K562 (cell line): ENCODE measurements around the gene ATP6V0A1. TPM values are rescaled to one million over a fixed set of nuclear protein-coding genes. Genes with fewer than 3 reads are reported as not detected.

Source experiments
- CBX3 ChIP-seq, 2 experiments: IDR thresholded peaks; 1 replicate in 1 of 2; 2 replicates in 1 of 2; pipeline ENCODE4 v1.6.1; 2012; ENCODE audit warnings: inconsistent platforms in 2 of 2, low read length in 2 of 2, borderline replicate concordance in 1 of 2, control low read depth in 1 of 2
- CC2D1A ChIP-seq: fragments of 450-650 bp; IDR thresholded peaks from 2 replicates; pipeline ENCODE4 v1.6.1; 2017; ENCODE audit warnings: mild to moderate bottlenecking
- FUS ChIP-seq: fragments of 200-400 bp; formaldehyde crosslinking; optimal IDR thresholded peaks from 2 replicates; pipeline ENCODE3; 2017; ENCODE audit warnings: low read depth, low read length
- HCFC1 ChIP-seq: IDR thresholded peaks from 2 replicates; pipeline ENCODE4 v1.6.1; 2012; ENCODE audit warnings: low read depth, low read length, improper control_type of control experiment
- JUN ChIP-seq, 2 experiments: sonication (generic) in 1 of 2; formaldehyde crosslinking in 1 of 2; IDR thresholded peaks; 2 replicates each; pipeline versions ENCODE4 v1.6.1 to v1.8.0; 2012 to 2022; ENCODE audit warnings: borderline replicate concordance in 2 of 2, mild to moderate bottlenecking in 2 of 2, improper control_type of control experiment in 1 of 2, low read depth in 1 of 2, low read length in 1 of 2, missing genetic modification reagents in 1 of 2
- POLR2AphosphoS2 ChIP-seq: IDR thresholded peaks from 2 replicates; pipeline ENCODE4 v1.6.1; 2012; ENCODE audit warnings: low read length, improper control_type of control experiment
- SIRT6 ChIP-seq: IDR thresholded peaks from one replicate; pipeline ENCODE4 v1.6.1; 2012; ENCODE audit warnings: low read depth, mild to moderate bottlenecking, control low read depth, inconsistent platforms, low read length, moderate library complexity
- SPI1 ChIP-seq: IDR thresholded peaks from 2 replicates; pipeline ENCODE4 v1.6.1; 2011; ENCODE audit warnings: low read depth, low read length, control low read depth, borderline replicate concordance
- TSHZ1 ChIP-seq: fragments of 250-450 bp; sonication (Bioruptor Pico); IDR thresholded peaks from 2 replicates; pipeline ENCODE4 v1.4.0; 2020; ENCODE audit warnings: mild to moderate bottlenecking, moderate library complexity
- XRCC5 ChIP-seq: fragments of 200-400 bp; formaldehyde crosslinking; IDR thresholded peaks from 2 replicates; pipeline ENCODE4 v1.6.1; 2017; ENCODE audit warnings: low read depth, mild to moderate bottlenecking, low read length
- ZBTB17 ChIP-seq: fragments of 450-650 bp; formaldehyde crosslinking; IDR thresholded peaks from 2 replicates; pipeline ENCODE4 v1.4.0; 2020; ENCODE audit warnings: mild to moderate bottlenecking
- ZC3H8 ChIP-seq: fragments of 450-650 bp; IDR thresholded peaks from 2 replicates; pipeline ENCODE4 v1.6.1; 2017
- ZFP1 ChIP-seq: fragments of 450-650 bp; formaldehyde crosslinking; IDR thresholded peaks from 2 replicates; pipeline ENCODE4 v1.4.0; 2020; ENCODE audit warnings: mild to moderate bottlenecking, mixed read lengths
- ZFP30 ChIP-seq: fragments of 250-450 bp; sonication (Bioruptor Pico); IDR thresholded peaks from 2 replicates; pipeline ENCODE4 v1.8.0; 2022; ENCODE audit warnings: moderate library complexity, mild to moderate bottlenecking, inconsistent platforms, borderline replicate concordance
- ZNF23 ChIP-seq: fragments of 250-450 bp; sonication (Bioruptor Pico); IDR thresholded peaks from 2 replicates; pipeline ENCODE4 v1.4.0; 2020; ENCODE audit warnings: mild to moderate bottlenecking
- ZNF507 ChIP-seq: conservative IDR thresholded peaks from 2 replicates; pipeline ENCODE4 v1.6.1; 2017; ENCODE audit warnings: missing genetic modification characterization, missing compliant biosample characterization
- ZNF696 ChIP-seq: fragments of 250-450 bp; sonication (Bioruptor Pico); conservative IDR thresholded peaks from 2 replicates; pipeline ENCODE4 v1.4.0; 2020; ENCODE audit warnings: mild to moderate bottlenecking, moderate library complexity
- polyA plus RNA-seq, 8 experiments: library from polyadenylated mRNA; depleted of rRNA in 4 of 8; stranded (reverse) in 5 of 8; unstranded in 3 of 8; fragments of >200 nt; fragmentation: Nextera tagmentation in 2 of 8; fragmentation: Illumina TruSeq in 1 of 8; extraction: Ambion mirVana in 2 of 8; extraction: Trizol in 1 of 8; gene quantifications; 2 replicates each; pipeline versions ENCODE4 v1.2.1 to v1.2.3, GENCODE V29; 2011 to 2014; ENCODE audit warnings: inconsistent platforms in 1 of 8, missing spikeins in 1 of 8
- total RNA-seq, 7 experiments: library from RNA; depleted of rRNA in 6 of 7; stranded (reverse); fragments of >200 nt in 6 of 7; fragmentation: Illumina TruSeq in 2 of 7; extraction: Trizol in 2 of 7; gene quantifications; 2 replicates each; pipeline versions ENCODE4 v1.2.1 to v1.2.3, GENCODE V29; 2011 to 2021; ENCODE audit warnings: low replicate concordance in 1 of 7
- TF ChIP-seq, protein P1 (sequence below): sonication (generic); formaldehyde crosslinking; IDR thresholded peaks from 2 replicates; pipeline ENCODE4 v1.8.0; 2022; ENCODE audit warnings: mild to moderate bottlenecking, missing genetic modification reagents
- TF ChIP-seq, protein P2 (sequence below): sonication (generic); formaldehyde crosslinking; IDR thresholded peaks from 2 replicates; pipeline ENCODE4 v1.8.0; 2022; ENCODE audit warnings: mild to moderate bottlenecking, missing genetic modification reagents
- TF ChIP-seq, protein P3 (sequence below): sonication (generic); formaldehyde crosslinking; IDR thresholded peaks from 2 replicates; pipeline ENCODE4 v1.5.0; 2020; ENCODE audit warnings: missing genetic modification reagents

The ATP6V0A1 gene
- total and polyA plus RNA-seq, 9 of the 15 experiments (the other 6 are each of a cell fraction or from before 2014, with no cell fraction given), result 11.8 to 158 (median 75.5) TPM

DNA sequence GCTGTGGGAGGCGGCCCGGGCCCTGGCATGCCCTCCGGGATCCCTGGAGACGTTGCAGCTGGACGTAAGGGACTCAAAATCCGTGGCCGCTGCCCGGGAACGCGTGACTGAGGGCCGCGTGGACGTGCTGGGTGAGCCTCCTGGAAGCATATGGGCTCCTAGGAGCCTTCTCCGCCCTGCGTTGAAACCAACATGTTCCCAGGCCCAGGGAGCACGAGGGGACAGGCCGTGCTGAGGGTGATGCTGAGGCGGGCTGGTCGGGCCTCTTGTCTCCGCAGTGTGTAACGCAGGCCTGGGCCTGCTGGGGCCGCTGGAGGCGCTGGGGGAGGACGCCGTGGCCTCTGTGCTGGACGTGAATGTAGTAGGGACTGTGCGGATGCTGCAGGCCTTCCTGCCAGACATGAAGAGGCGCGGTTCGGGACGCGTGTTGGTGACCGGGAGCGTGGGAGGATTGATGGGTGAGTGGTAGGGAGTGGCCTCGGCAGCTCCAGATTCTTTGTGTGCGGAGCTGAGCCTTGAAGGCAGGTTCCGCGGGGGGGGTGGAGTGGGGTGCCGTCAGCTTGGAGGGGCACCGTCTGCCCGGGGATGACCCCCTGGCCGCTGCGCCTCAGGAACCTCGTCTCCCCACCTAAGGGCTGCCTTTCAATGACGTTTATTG lies 94.6 kb downstream of the ATP6V0A1 start (continued):
- no peak for TF ChIP-seq ZNF696
- no peak for TF ChIP-seq ZNF23 (CRISPR knock-in tag)
- peak; percentile 16; the same call in 1 of the 2 replicates for TF ChIP-seq JUN (IDR thresholded peaks at IDR 0.05; ENCODE audit: borderline replicate concordance, low read depth, low read length)
- no peak for TF ChIP-seq JUN (CRISPR knock-in tag; IDR thresholded peaks at IDR 0.05; ENCODE audit: borderline replicate concordance)
- TF ChIP-seq, protein P1, sequence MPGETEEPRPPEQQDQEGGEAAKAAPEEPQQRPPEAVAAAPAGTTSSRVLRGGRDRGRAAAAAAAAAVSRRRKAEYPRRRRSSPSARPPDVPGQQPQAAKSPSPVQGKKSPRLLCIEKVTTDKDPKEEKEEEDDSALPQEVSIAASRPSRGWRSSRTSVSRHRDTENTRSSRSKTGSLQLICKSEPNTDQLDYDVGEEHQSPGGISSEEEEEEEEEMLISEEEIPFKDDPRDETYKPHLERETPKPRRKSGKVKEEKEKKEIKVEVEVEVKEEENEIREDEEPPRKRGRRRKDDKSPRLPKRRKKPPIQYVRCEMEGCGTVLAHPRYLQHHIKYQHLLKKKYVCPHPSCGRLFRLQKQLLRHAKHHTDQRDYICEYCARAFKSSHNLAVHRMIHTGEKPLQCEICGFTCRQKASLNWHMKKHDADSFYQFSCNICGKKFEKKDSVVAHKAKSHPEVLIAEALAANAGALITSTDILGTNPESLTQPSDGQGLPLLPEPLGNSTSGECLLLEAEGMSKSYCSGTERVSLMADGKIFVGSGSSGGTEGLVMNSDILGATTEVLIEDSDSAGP (CRISPR knock-in tag), result no peak
- no peak for TF ChIP-seq CBX3 (IDR thresholded peaks at IDR 0.05; ENCODE audit: borderline replicate concordance in 1 of 2, low read length in 2 of 2)
- TF ChIP-seq, protein P2, sequence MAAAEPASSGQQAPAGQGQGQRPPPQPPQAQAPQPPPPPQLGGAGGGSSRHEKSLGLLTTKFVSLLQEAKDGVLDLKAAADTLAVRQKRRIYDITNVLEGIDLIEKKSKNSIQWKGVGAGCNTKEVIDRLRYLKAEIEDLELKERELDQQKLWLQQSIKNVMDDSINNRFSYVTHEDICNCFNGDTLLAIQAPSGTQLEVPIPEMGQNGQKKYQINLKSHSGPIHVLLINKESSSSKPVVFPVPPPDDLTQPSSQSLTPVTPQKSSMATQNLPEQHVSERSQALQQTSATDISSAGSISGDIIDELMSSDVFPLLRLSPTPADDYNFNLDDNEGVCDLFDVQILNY (CRISPR knock-in tag), result no peak
- no peak for TF ChIP-seq ZC3H8
- TF ChIP-seq TSHZ1 (CRISPR knock-in tag), result no peak
- TF ChIP-seq CC2D1A, result no peak
- TF ChIP-seq POLR2AphosphoS2, result no peak
- no peak for TF ChIP-seq ZFP1 (CRISPR knock-in tag)
- TF ChIP-seq ZNF507, result no peak
- TF ChIP-seq, protein P3, sequence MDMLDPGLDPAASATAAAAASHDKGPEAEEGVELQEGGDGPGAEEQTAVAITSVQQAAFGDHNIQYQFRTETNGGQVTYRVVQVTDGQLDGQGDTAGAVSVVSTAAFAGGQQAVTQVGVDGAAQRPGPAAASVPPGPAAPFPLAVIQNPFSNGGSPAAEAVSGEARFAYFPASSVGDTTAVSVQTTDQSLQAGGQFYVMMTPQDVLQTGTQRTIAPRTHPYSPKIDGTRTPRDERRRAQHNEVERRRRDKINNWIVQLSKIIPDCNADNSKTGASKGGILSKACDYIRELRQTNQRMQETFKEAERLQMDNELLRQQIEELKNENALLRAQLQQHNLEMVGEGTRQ (CRISPR knock-in tag), result no peak
- no peak for TF ChIP-seq ZBTB17 (CRISPR knock-in tag)
- peak; percentile 54 for TF ChIP-seq HCFC1
- TF ChIP-seq SIRT6, result no peak
- 0 out of 2 replicates have a peak, but pooled peaks have one; percentile 4 for TF ChIP-seq SPI1
- TF ChIP-seq XRCC5, result peak; percentile 80; the same call in 1 of the 2 replicates
- TF ChIP-seq ZFP30, result no peak
- TF ChIP-seq FUS, result no peak
